Measurements from ENCODE around the gene AAK1. TPM values are rescaled to one million over a fixed set of nuclear protein-coding genes. Genes with fewer than 3 reads are reported as not detected.
A peak's percentile ranks its signal among the peaks of the same experiment; 100 is the strongest.

The AAK1 gene
- 10 to 100 TPM; 55.2 to 77.9 TPM for total RNA-seq

- no peak for TF ChIP-seq CTCF (IDR thresholded peaks at IDR 0.05)
- H3K36me3 ChIP-seq, result no peaks in the 10 kb centered on the region
- DNase-seq (ENCODE audit: low spot score) (peak; percentile 74), ATAC-seq (ENCODE audit: insufficient number of reproducible peaks, low FRiP score, low read depth) (peak; percentile 86)
- H3K4me3 ChIP-seq, result peak within 1 kb of the TSS; percentile 95
- peak within 1 kb of the TSS; percentile 96 to 97 for H3K27ac ChIP-seq
- H3K9me3 ChIP-seq, result no peaks in the 10 kb centered on the region
- peaks cover 33 to 52% of the 10 kb centered on the region in 2 donors for H3K4me1 ChIP-seq (ENCODE audit: control insufficient read depth in 1 of 2, low read depth in 2 of 2)
- no peaks in the 10 kb centered on the region for H3K27me3 ChIP-seq (replicated peaks; ENCODE audit: insufficient read depth)
Measured at GRCh38 chr2:69643602-69644505, at the start of gene AAK1. TSS of gene AAK1 (minus strand) at chr2:69643739. CDS start at chr2:69643040, 699 bp downstream.

GRCh38 chr2:69692424-69692823, 48.9 kb upstream of the AAK1 start:
- Histone ChIP-seq H3K27me3 (replicated peaks; ENCODE audit: insufficient read depth) (no peaks in the 10 kb centered on the region), H3K4me1 (ENCODE audit: control insufficient read depth in 1 of 2, low read depth in 2 of 2) (peaks cover 8 to 15% of the 10 kb centered on the region in 2 donors), H3K27ac (no peak overlapping the region), H3K4me3 (no peak overlapping the region), H3K36me3 (no peaks in the 10 kb centered on the region), H3K9me3 (no peaks in the 10 kb centered on the region)
- TF ChIP-seq CTCF (IDR thresholded peaks at IDR 0.05), result no peak
- ATAC-seq (ENCODE audit: insufficient number of reproducible peaks, low FRiP score, low read depth), result no peak
- DNase-seq (ENCODE audit: low spot score), result no peak

- no peak for TF ChIP-seq CTCF (IDR thresholded peaks at IDR 0.05)
- peaks cover 3 to 4% of the 10 kb centered on the region in 2 donors for H3K4me1 ChIP-seq (ENCODE audit: control insufficient read depth in 1 of 2, low read depth in 2 of 2)
- no peak for ATAC-seq (ENCODE audit: insufficient number of reproducible peaks, low FRiP score, low read depth)
- H3K36me3 ChIP-seq, result no peaks in the 10 kb centered on the region
- H3K4me3 ChIP-seq, result no peak overlapping the region
- H3K27ac ChIP-seq, result no peak overlapping the region
- no peaks in the 10 kb centered on the region for H3K27me3 ChIP-seq (replicated peaks; ENCODE audit: insufficient read depth)
- H3K9me3 ChIP-seq, result no peaks in the 10 kb centered on the region
- DNase-seq (ENCODE audit: low spot score), result no peak
Measured at GRCh38 chr2:69689969-69690368, 46.4 kb upstream of the AAK1 start.

- no peak overlapping the region for H3K27ac ChIP-seq
- no peaks in the 10 kb centered on the region for H3K9me3 ChIP-seq
- ATAC-seq (ENCODE audit: insufficient number of reproducible peaks, low FRiP score, low read depth), result no peak
Measured at GRCh38 chr2:69689466-69689865, 45.9 kb upstream of the AAK1 start.

More at GRCh38 chr2:69689466-69689865, 45.9 kb upstream of the AAK1 start:
- DNase-seq (ENCODE audit: low spot score), result no peak
- Histone ChIP-seq H3K4me3 (no peak overlapping the region), H3K36me3 (no peaks in the 10 kb centered on the region), H3K27me3 (replicated peaks; ENCODE audit: insufficient read depth) (no peaks in the 10 kb centered on the region), H3K4me1 (ENCODE audit: control insufficient read depth in 1 of 2, low read depth in 2 of 2) (no peaks in the 10 kb centered on the region)
- no peak for TF ChIP-seq CTCF (IDR thresholded peaks at IDR 0.05)

Data from thoracic aorta (tissue), 2 donors.